DOHH2 (cell line): ENCODE results near the gene KSR1.

Experiments
- CTCF ChIP-seq: fragments of 200-600 bp; sonication (generic); IDR thresholded peaks from one replicate; pipeline ENCODE4 v1.5.1; 2014; ENCODE audit warnings: antibody characterized with exemption, mild to moderate bottlenecking, low read depth, low read length; ENCODE audit not compliant: poor library complexity, severe bottlenecking
- EZH2phosphoT487 ChIP-seq: fragments of 200-600 bp; sonication (generic); IDR thresholded peaks from 2 replicates; pipeline ENCODE4 v1.6.1; 2017; ENCODE audit warnings: borderline replicate concordance, mild to moderate bottlenecking, antibody characterized with exemption, low read length, moderate library complexity, mixed read lengths

- TF ChIP-seq CTCF, result no peak
- no peak for TF ChIP-seq EZH2phosphoT487
Observed at GRCh38 chr17:27610304-27610677, 154.0 kb downstream of the KSR1 start.
